ENCODE data around the gene ADD1. TPM values are rescaled to one million over a fixed set of nuclear protein-coding genes. Genes with fewer than 3 reads are reported as not detected.

Gene ADD1
- total and polyA plus RNA-seq, 7 experiments from 2014 or later = 152 to 300 (median 260) TPM

- Histone ChIP-seq H3K27ac (ENCODE audit: low read depth, low read length) (peak overlapping the region; percentile 74), H3K36me3 (ENCODE audit: control insufficient read depth in 2 of 3, insufficient read depth in 3 of 3, low read length in 3 of 3) (peaks cover 4 to 64% (median 16%) of the 10 kb centered on the region in 3 experiments), H3K27me3 (ENCODE audit: control insufficient read depth in 2 of 2, insufficient read depth in 2 of 2, low read length in 2 of 2) (no peaks in the 10 kb centered on the region), H3K9me3 (ENCODE audit: control insufficient read depth in 2 of 3, low read length in 3 of 3) (no peaks in the 10 kb centered on the region), H3K4me3 (ENCODE audit: low read length) (no peak overlapping the region), H3K4me1 (ENCODE audit: control insufficient read depth in 2 of 2, insufficient read depth in 2 of 2, low read length in 2 of 2) (peaks cover 25 to 26% of the 10 kb centered on the region in 2 donors)
- DNase-seq (no peak), ATAC-seq (no peak)
- intact Hi-C loops (cut with micrococcal nuclease) = loop anchor here in 1 of 2 donors (2.0 to 10.0 kb wide), 3 partner anchors 88 to 515 kb away; partner anchors contain the start of genes ADD1, CFAP99 and ZFYVE28
- H3K4me1 Mint-ChIP-seq = peaks cover 10 to 19% (median 17%) of the 10 kb centered on the region in 7 donors
- no peaks in the 10 kb centered on the region for H3K27me3 Mint-ChIP-seq
- ChIA-PET CTCF (interaction anchor here (0.8 kb wide), 1 partner anchor 9 kb away, joined by 3 read pairs; no protein-coding TSS in a partner anchor), POLR2A (no interaction called here)
- peaks cover 0 to 2% (median 0%) of the 10 kb centered on the region in 11 donors for H3K9me3 Mint-ChIP-seq
- H3K27ac Mint-ChIP-seq = peak overlapping the region in 6 of 9 donors; percentile 15 to 72 (median 41)
- no peak overlapping the region for H3K4me3 Mint-ChIP-seq
- H3K36me3 Mint-ChIP-seq = peaks cover 0 to 18% (median 11%) of the 10 kb centered on the region in 5 donors
These were observed 86.6 kb downstream of the ADD1 start for GRCh38 chr4:2930135-2930757.

- Mint-ChIP-seq H3K9me3 (peaks cover 0 to 2% (median 0%) of the 10 kb centered on the region in 11 donors), H3K4me3 (peak overlapping the region in 2 of 10 donors; percentile 29 to 80), H3K27me3 (no peaks in the 10 kb centered on the region), H3K4me1 (peaks cover 10 to 26% (median 24%) of the 10 kb centered on the region in 7 donors), H3K27ac (peak overlapping the region in 6 of 9 donors; percentile 26 to 91 (median 73)), H3K36me3 (peaks cover 0 to 18% (median 11%) of the 10 kb centered on the region in 5 donors)
- intact Hi-C loops (cut with micrococcal nuclease) = loop anchor here in 1 of 2 donors (2.0 to 10.0 kb wide), 3 partner anchors 89 to 516 kb away; partner anchors contain the start of genes ADD1, CFAP99 and ZFYVE28
- ChIA-PET CTCF (interaction anchor here (0.6 to 0.8 kb wide), 2 partner anchors 10 to 40 kb away, joined by 3 read pairs; no protein-coding TSS in a partner anchor), POLR2A (interaction anchor here (0.6 kb wide), 1 partner anchor 594 kb away, joined by 3 read pairs; no protein-coding TSS in a partner anchor)
- H3K4me1 ChIP-seq (ENCODE audit: control insufficient read depth in 2 of 2, insufficient read depth in 2 of 2, low read length in 2 of 2) = peaks cover 26 to 32% of the 10 kb centered on the region in 2 donors
- H3K36me3 ChIP-seq (ENCODE audit: control insufficient read depth in 2 of 3, insufficient read depth in 3 of 3, low read length in 3 of 3) = peaks cover 4 to 57% (median 13%) of the 10 kb centered on the region in 3 experiments
- no peak overlapping the region for H3K4me3 ChIP-seq (ENCODE audit: low read length)
- H3K27ac ChIP-seq (ENCODE audit: low read depth, low read length) = peak overlapping the region; percentile 74
- no peaks in the 10 kb centered on the region for H3K9me3 ChIP-seq (ENCODE audit: control insufficient read depth in 2 of 3, low read length in 3 of 3)
- ATAC-seq = no peak
- DNase-seq = no peak
- no peaks in the 10 kb centered on the region for H3K27me3 ChIP-seq (ENCODE audit: control insufficient read depth in 2 of 2, insufficient read depth in 2 of 2, low read length in 2 of 2)
These were observed 87.3 kb downstream of the ADD1 start for GRCh38 chr4:2930758-2931511.

DNA sequence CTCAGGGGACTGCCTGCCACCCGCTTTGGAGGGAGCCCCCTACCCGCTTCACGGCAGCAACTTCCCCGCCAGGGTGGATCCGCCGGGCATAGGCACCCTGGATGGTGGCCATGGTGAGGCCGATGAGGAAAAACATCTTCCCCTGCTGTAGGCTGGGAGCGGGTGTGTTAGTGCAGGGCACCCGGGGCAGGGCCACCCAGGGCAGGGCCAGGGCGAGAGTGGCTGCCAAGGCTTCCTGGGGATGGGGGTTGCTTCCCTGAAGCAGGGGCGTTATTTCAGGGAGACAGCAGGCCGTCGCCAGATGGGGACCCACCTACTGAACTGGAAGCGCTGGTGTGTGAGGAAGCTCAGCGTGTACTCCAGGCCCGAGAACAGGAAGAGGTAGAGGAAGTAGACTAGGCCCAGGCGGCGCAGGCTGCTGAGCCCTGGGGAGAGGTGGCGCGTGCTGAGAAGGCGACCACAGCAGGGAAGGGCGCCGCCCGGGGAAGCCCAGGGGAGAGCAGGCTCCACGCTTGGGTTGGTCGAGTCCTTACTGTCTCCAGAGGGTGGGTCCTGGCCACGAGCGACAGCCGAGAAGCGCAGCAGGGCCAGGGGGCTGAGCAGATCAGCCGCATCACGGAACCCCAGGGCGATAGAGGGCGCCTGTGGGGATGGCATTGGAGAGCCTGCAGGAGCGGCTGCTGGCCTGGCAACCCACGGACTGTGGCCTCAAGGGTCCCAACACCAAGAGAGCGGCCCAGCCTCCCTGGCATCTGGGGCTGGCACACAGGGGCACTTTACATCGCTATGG lies 88.1 kb downstream of the ADD1 start:
- peaks cover 0 to 14% (median 11%) of the 10 kb centered on the region in 5 donors for H3K36me3 Mint-ChIP-seq
- peak overlapping the region; percentile 43 for H3K4me3 ChIP-seq (ENCODE audit: low read length)
- peaks cover 11 to 33% (median 32%) of the 10 kb centered on the region in 7 donors for H3K4me1 Mint-ChIP-seq
- intact Hi-C loops (cut with micrococcal nuclease) = loop anchor here in 1 of 2 donors (2.0 to 10.0 kb wide), 3 partner anchors 89 to 517 kb away; partner anchors contain the start of genes ADD1, CFAP99 and ZFYVE28
- H3K9me3 Mint-ChIP-seq = peaks cover 0 to 2% (median 0%) of the 10 kb centered on the region in 11 donors
- no peaks in the 10 kb centered on the region for H3K27me3 ChIP-seq (ENCODE audit: control insufficient read depth in 2 of 2, insufficient read depth in 2 of 2, low read length in 2 of 2)
- H3K27ac ChIP-seq (ENCODE audit: low read depth, low read length) = peak overlapping the region; percentile 74
- DNase-seq (peak; percentile 38 to 59 (median 53)), ATAC-seq (peak; percentile 62)
- peak overlapping the region; percentile 74 to 94 (median 90) for H3K27ac Mint-ChIP-seq
- POLR2A ChIA-PET = interaction anchor here (0.6 kb wide), 1 partner anchor 594 kb away, joined by 3 read pairs; no protein-coding TSS in a partner anchor
- H3K36me3 ChIP-seq (ENCODE audit: control insufficient read depth in 2 of 3, insufficient read depth in 3 of 3, low read length in 3 of 3) = peaks cover 4 to 49% (median 13%) of the 10 kb centered on the region in 3 experiments
- CTCF ChIA-PET = interaction anchor here (0.6 kb wide), 1 partner anchor 41 kb away, joined by 3 read pairs; no protein-coding TSS in a partner anchor
- peaks cover 34 to 38% of the 10 kb centered on the region in 2 donors for H3K4me1 ChIP-seq (ENCODE audit: control insufficient read depth in 2 of 2, insufficient read depth in 2 of 2, low read length in 2 of 2)
- no peaks in the 10 kb centered on the region for H3K9me3 ChIP-seq (ENCODE audit: control insufficient read depth in 2 of 3, low read length in 3 of 3)
- peak overlapping the region; percentile 46 to 92 (median 68) for H3K4me3 Mint-ChIP-seq
- no peaks in the 10 kb centered on the region for H3K27me3 Mint-ChIP-seq

DNA sequence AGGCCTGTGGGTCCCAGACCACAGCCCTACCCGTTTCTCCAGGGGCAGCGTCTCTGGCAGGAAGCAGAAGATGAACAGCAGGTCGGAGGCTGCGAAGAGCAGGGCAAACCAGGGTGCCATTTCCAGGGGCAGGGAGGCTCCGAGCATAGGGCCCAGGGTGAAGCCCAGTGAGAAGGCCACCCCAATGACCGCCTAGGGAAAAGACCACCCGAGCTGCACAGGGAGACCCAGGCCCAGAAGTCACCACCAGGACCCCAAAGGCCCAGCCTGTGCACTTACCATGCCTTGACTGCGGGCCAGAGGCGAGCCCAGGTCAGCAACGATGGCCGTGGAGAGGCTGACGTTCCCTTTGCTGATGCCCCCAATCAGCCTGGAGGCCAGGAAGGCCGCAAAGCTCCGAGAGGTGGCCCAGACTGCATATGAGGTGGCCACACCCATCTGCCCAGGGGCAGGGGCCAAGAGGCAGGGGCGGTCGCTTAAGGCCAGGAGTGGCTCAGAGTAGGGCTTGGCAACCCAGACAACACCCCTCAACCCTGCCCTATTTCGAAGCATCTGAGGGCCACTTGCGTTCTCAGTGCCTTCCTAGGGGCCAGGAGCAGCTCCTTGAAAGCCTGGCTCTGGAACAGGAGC lies 88.8 kb downstream of the ADD1 start:
- CTCF ChIA-PET = no interaction called here

DNA sequence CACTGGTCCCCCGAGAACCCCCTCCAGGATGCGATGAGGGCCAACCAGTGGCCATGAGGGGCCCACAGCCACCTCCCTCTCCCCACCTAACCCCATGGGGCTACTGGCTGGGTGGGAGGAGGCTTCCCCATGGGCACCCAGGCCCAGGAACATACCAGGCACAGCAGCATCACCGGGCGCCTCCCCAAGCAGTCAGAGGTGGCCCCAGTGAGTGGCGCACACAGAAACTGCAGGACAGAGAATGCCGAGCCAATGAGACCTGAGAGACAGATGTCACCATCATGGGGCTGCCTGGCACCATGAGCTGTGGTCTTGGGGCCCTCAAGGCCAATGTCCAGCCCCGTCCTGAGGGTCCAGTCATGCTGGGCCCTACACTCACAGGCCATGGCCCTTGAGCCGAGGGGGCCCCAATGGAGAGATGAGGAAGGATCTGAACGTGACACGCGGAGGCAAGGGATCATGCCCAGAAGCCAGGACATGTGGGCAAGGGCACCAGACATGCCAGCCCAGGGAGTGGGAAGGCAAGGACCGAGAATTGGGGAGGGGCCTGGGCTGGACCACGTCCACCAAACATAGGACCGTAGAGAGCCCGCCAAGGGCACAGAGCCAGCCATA lies 89.4 kb downstream of the ADD1 start:
- Mint-ChIP-seq H3K27me3 (no peaks in the 10 kb centered on the region), H3K4me3 (peak overlapping the region; percentile 79 to 93 (median 86)), H3K4me1 (peaks cover 17 to 40% (median 37%) of the 10 kb centered on the region in 7 donors), H3K36me3 (peaks cover 0 to 20% (median 6%) of the 10 kb centered on the region in 5 donors), H3K9me3 (peaks cover 0 to 2% (median 0%) of the 10 kb centered on the region in 11 donors), H3K27ac (peak overlapping the region; percentile 86 to 96 (median 93))
- Histone ChIP-seq H3K4me3 (ENCODE audit: low read length) (peak overlapping the region; percentile 30), H3K27me3 (ENCODE audit: control insufficient read depth in 2 of 2, insufficient read depth in 2 of 2, low read length in 2 of 2) (no peaks in the 10 kb centered on the region), H3K36me3 (ENCODE audit: control insufficient read depth in 2 of 3, insufficient read depth in 3 of 3, low read length in 3 of 3) (peaks cover 5 to 45% (median 10%) of the 10 kb centered on the region in 3 experiments), H3K9me3 (ENCODE audit: control insufficient read depth in 2 of 3, low read length in 3 of 3) (no peaks in the 10 kb centered on the region), H3K4me1 (ENCODE audit: control insufficient read depth in 2 of 2, insufficient read depth in 2 of 2, low read length in 2 of 2) (peaks cover 38 to 46% of the 10 kb centered on the region in 2 donors), H3K27ac (ENCODE audit: low read depth, low read length) (peak overlapping the region; percentile 74)
- intact Hi-C loops (cut with micrococcal nuclease) = loop anchor here in 1 of 2 donors (5.0 to 10.0 kb wide), 2 partner anchors 91 to 518 kb away; partner anchors contain the start of genes ADD1, CFAP99 and ZFYVE28
- POLR2A ChIA-PET = interaction anchor here (0.6 kb wide), 1 partner anchor 11 kb away, joined by 3 read pairs; no protein-coding TSS in a partner anchor
- CTCF ChIA-PET = no interaction called here
- ATAC-seq = no peak
- no peak for DNase-seq

More for the DNA sequence above, 88.8 kb downstream of the ADD1 start:
- ATAC-seq (no peak), DNase-seq (no peak)
- peaks cover 17 to 40% (median 37%) of the 10 kb centered on the region in 7 donors for H3K4me1 Mint-ChIP-seq
- Histone ChIP-seq H3K9me3 (ENCODE audit: control insufficient read depth in 2 of 3, low read length in 3 of 3) (no peaks in the 10 kb centered on the region), H3K4me3 (ENCODE audit: low read length) (peak overlapping the region; percentile 43), H3K4me1 (ENCODE audit: control insufficient read depth in 2 of 2, insufficient read depth in 2 of 2, low read length in 2 of 2) (peaks cover 38 to 41% of the 10 kb centered on the region in 2 donors), H3K36me3 (ENCODE audit: control insufficient read depth in 2 of 3, insufficient read depth in 3 of 3, low read length in 3 of 3) (peaks cover 4 to 45% (median 6%) of the 10 kb centered on the region in 3 experiments), H3K27me3 (ENCODE audit: control insufficient read depth in 2 of 2, insufficient read depth in 2 of 2, low read length in 2 of 2) (no peaks in the 10 kb centered on the region), H3K27ac (ENCODE audit: low read depth, low read length) (peak overlapping the region; percentile 74)
- peak overlapping the region; percentile 86 to 96 (median 92) for H3K27ac Mint-ChIP-seq
- peaks cover 0 to 2% (median 0%) of the 10 kb centered on the region in 11 donors for H3K9me3 Mint-ChIP-seq
- peak overlapping the region; percentile 66 to 93 (median 86) for H3K4me3 Mint-ChIP-seq
- intact Hi-C loops (cut with micrococcal nuclease) = loop anchor here in 1 of 2 donors (5.0 to 10.0 kb wide), 2 partner anchors 90 to 518 kb away; partner anchors contain the start of genes ADD1, CFAP99 and ZFYVE28
- POLR2A ChIA-PET = interaction anchor here (0.6 kb wide), 1 partner anchor 11 kb away, joined by 3 read pairs; no protein-coding TSS in a partner anchor
- H3K36me3 Mint-ChIP-seq = peaks cover 0 to 16% (median 11%) of the 10 kb centered on the region in 5 donors
- no peaks in the 10 kb centered on the region for H3K27me3 Mint-ChIP-seq
